Choroid plexus epithelial cell (primary cell): ENCODE results near the gene NFX1.
A peak's percentile ranks its signal among the peaks of the same experiment; 100 is the strongest.

Experiments used
- DNase-seq: peaks from one replicate; pipeline ENCODE4 v3.0.0-alpha.2; 2010; ENCODE audit warnings: low read depth
- H3K4me3 ChIP-seq: 2 replicates; pipeline ENCODE4 v1.5.1; 2011; ENCODE audit warnings: low read depth, mild to moderate bottlenecking, control low read depth, low read length, moderate library complexity
- CTCF ChIP-seq: conservative IDR thresholded peaks from 2 replicates; pipeline ENCODE4 v1.5.1; 2011; ENCODE audit warnings: low read depth, mild to moderate bottlenecking, control low read depth, inconsistent platforms, low read length, moderate library complexity

The NFX1 gene

GRCh38 chr9:33248606-33249005, 41.7 kb upstream of the NFX1 start:
- no peak overlapping the region for H3K4me3 ChIP-seq
- no peak for TF ChIP-seq CTCF
- no peak for DNase-seq

GRCh38 chr9:33249087-33249658, 41.1 kb upstream of the NFX1 start:
- TF ChIP-seq CTCF: no peak
- no peak overlapping the region for H3K4me3 ChIP-seq
- DNase-seq: no peak

GRCh38 chr9:33249983-33250382, 40.3 kb upstream of the NFX1 start:
- no peak for DNase-seq
- no peak overlapping the region for H3K4me3 ChIP-seq
- no peak for TF ChIP-seq CTCF

- peak; percentile 75 for DNase-seq
- H3K4me3 ChIP-seq: no peak overlapping the region
- no peak for TF ChIP-seq CTCF
Measured at GRCh38 chr9:33250458-33250995, 39.8 kb upstream of the NFX1 start.

- H3K4me3 ChIP-seq: no peak overlapping the region
- DNase-seq: no peak
- no peak for TF ChIP-seq CTCF
Measured at GRCh38 chr9:33254211-33254610, 36.1 kb upstream of the NFX1 start.

- no peak for DNase-seq
- no peak overlapping the region for H3K4me3 ChIP-seq
- no peak for TF ChIP-seq CTCF
Measured at GRCh38 chr9:33255014-33255413, 35.3 kb upstream of the NFX1 start.

- no peak for TF ChIP-seq CTCF
- DNase-seq: no peak
- no peak overlapping the region for H3K4me3 ChIP-seq
Measured at GRCh38 chr9:33255471-33255870, 34.8 kb upstream of the NFX1 start.
